Smooth muscle cell of the pulmonary artery (primary cell): Measurements from ENCODE around the gene SHC1. TPM values are rescaled to one million over a fixed set of nuclear protein-coding genes. Genes with fewer than 3 reads are reported as not detected.

Experiments used
- total RNA-seq: library from RNA; depleted of rRNA; stranded (reverse); fragments of >200 nt; gene quantifications from 2 replicates; pipeline ENCODE4 v1.2.3, GENCODE V29; 2014

The SHC1 gene
- total RNA-seq, result 432 and 457 TPM in 2 replicates

GRCh38 chr1:154970631-154971340 lies at the start of gene SHC1:
Gene SHC1 (minus strand): TSS chr1:154970747. CDS start chr1:154970526, 221 bp downstream.

GRCh38 chr1:155002464-155003226 lies 32.1 kb upstream of the SHC1 start, which contains the start of gene ZBTB7B:
Gene ZBTB7B (plus strand): TSS chr1:155002802. CDS start chr1:155014661, 11,859 bp downstream.

GRCh38 chr1:154993572-154994268 lies 23.2 kb upstream of the SHC1 start, which contains the start of gene LENEP:
Gene LENEP (plus strand): TSS chr1:154993586. CDS start chr1:154993608, 22 bp downstream.

GRCh38 chr1:154982897-154983648 lies 12.5 kb upstream of the SHC1 start, which contains the start of gene FLAD1:
Gene FLAD1 (plus strand): TSS chr1:154983344. CDS start chr1:154983695, 351 bp downstream.

GRCh38 chr1:154974102-154974807 lies 3.7 kb upstream of the SHC1 start, which contains the start of gene CKS1B:
Gene CKS1B (plus strand): TSS chr1:154974681. CDS start chr1:154974746, 65 bp downstream.

GRCh38 chr1:154961207-154962155 lies 9.1 kb downstream of the SHC1 start, which contains the start of gene PYGO2:
Gene PYGO2 (minus strand): TSS chr1:154961782. CDS start chr1:154961576, 206 bp downstream.

GRCh38 chr1:154955718-154956543 lies 14.6 kb downstream of the SHC1 start, which contains the start of gene PBXIP1:
Gene PBXIP1 (minus strand): TSS chr1:154956099. CDS start chr1:154953721, 2,378 bp downstream.

GRCh38 chr1:154936555-154937084 lies 33.9 kb downstream of the SHC1 start, which contains the start of gene PMVK:
Gene PMVK (minus strand): TSS chr1:154936719. CDS start chr1:154936685, 34 bp downstream.

Other genes with a start within 250 kb of the SHC1 start
- 0.07 TPM in 2 replicates for gene KCNN3, start 100.5 kb downstream of the SHC1 start, total RNA-seq
- 7.9 and 9.6 TPM in 2 replicates for gene PMVK, start 34.0 kb downstream of the SHC1 start, total RNA-seq
- gene PBXIP1, start 14.6 kb downstream of the SHC1 start, total RNA-seq, result 127 and 136 TPM in 2 replicates
- 11.1 and 11.7 TPM in 2 replicates for gene PYGO2, start 9.0 kb downstream of the SHC1 start, total RNA-seq
- 26.8 and 39.6 TPM in 2 replicates for gene CKS1B, start 3.9 kb upstream of the SHC1 start, total RNA-seq
- gene FLAD1, start 12.6 kb upstream of the SHC1 start, total RNA-seq, result 13.0 and 21.8 TPM in 2 replicates
- gene LENEP, start 22.8 kb upstream of the SHC1 start, total RNA-seq, result 0.33 TPM in 1 of 2 replicates, not detected in the other
- gene ZBTB7B, start 32.1 kb upstream of the SHC1 start, total RNA-seq, result 27.9 and 31.9 TPM in 2 replicates
- 0.07 TPM in 1 of 2 replicates, not detected in the other for gene DCST2, start 63.0 kb upstream of the SHC1 start, total RNA-seq
- gene DCST1, start 63.1 kb upstream of the SHC1 start, total RNA-seq, result not detected in 2 replicates
- 113 and 152 TPM in 2 replicates for gene ADAM15, start 80.6 kb upstream of the SHC1 start, total RNA-seq
- 4.6 and 6.5 TPM in 2 replicates for gene EFNA4, start 93.0 kb upstream of the SHC1 start, total RNA-seq
- 3.1 and 4.2 TPM in 2 replicates for gene EFNA3, start 108.1 kb upstream of the SHC1 start, total RNA-seq
- gene EFNA1, start 157.1 kb upstream of the SHC1 start, total RNA-seq, result 1.0 and 3.7 TPM in 2 replicates
- 18.8 and 22.9 TPM in 2 replicates for gene SLC50A1, start 165.1 kb upstream of the SHC1 start, total RNA-seq
- 18.4 and 18.5 TPM in 2 replicates for gene DPM3, start 169.8 kb upstream of the SHC1 start, total RNA-seq
- 137 and 153 TPM in 2 replicates for gene KRTCAP2, start 202.6 kb upstream of the SHC1 start, total RNA-seq
- 5.2 and 12.0 TPM in 2 replicates for gene TRIM46, start 203.1 kb upstream of the SHC1 start, total RNA-seq
- 32.0 and 94.1 TPM in 2 replicates for gene THBS3, start 237.2 kb upstream of the SHC1 start, total RNA-seq
- gene MTX1, start 237.9 kb upstream of the SHC1 start, total RNA-seq, result 29.9 and 34.6 TPM in 2 replicates